ENCODE data around the gene CIDEA. TPM values are rescaled to one million over a fixed set of nuclear protein-coding genes. Genes with fewer than 3 reads are reported as not detected.

CIDEA gene
- total and polyA plus RNA-seq, 9 of the 15 experiments (the other 6 are each of a cell fraction or from before 2014, with no cell fraction given), result not detected

DNA sequence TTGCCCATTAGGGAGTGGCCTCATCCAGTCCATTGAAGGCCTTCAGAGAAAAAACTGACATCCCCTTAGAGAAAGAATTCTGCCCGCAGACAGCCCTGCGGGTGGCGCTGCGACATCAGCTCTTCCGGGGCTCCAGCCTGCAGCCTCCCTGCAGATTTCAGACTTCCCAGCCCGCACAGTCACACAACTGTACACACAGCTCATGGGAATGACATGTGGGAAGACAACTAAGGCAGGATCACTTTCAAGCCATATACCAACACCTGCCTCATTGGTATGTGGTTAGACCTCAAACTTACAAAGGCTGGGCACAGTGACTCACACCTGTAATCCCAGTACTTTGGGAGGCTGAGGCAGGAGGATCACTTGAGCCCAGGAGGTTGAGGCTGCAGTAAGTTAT, 29.1 kb downstream of the CIDEA start (continued):
- TF ChIP-seq TAF1 (IDR thresholded peaks at IDR 0.05; ENCODE audit: control insufficient read depth, extremely low read depth, insufficient read depth, low read length, severe bottlenecking) (no peak), LEF1 (IDR thresholded peaks at IDR 0.05) (no peak), RBM25 (IDR thresholded peaks at IDR 0.05; ENCODE audit: low read depth, low read length, severe bottlenecking) (no peak), ZEB2 (IDR thresholded peaks at IDR 0.05) (no peak), ESRRA (IDR thresholded peaks at IDR 0.05; ENCODE audit: borderline replicate concordance, low read depth) (no peak), TBP (optimal IDR thresholded peaks at IDR 0.05; ENCODE audit: low read depth, low read length) (no peak), ZFP36 (IDR thresholded peaks at IDR 0.05; ENCODE audit: low read depth, low read length, partially characterized antibody) (no peak), ZNF384 (IDR thresholded peaks at IDR 0.05; ENCODE audit: low read depth, low read length) (0 out of 2 replicates have a peak, but pooled peaks have one; percentile 29), ZNF140 (CRISPR knock-in tag; IDR thresholded peaks at IDR 0.05) (no peak), RBM39 (optimal IDR thresholded peaks at IDR 0.05; ENCODE audit: low read depth, low read length) (no peak), RBFOX2 (IDR thresholded peaks at IDR 0.05; ENCODE audit: low read depth, low read length) (no peak), POLR3A (IDR thresholded peaks at IDR 0.05; ENCODE audit: borderline replicate concordance, extremely low read depth, insufficient read depth, insufficient read length) (no peak), NR2C2 (CRISPR knock-in tag; IDR thresholded peaks at IDR 0.05) (no peak), NR2C2 (tag; IDR thresholded peaks at IDR 0.05) (no peak), FOXK1 (CRISPR knock-in tag; IDR thresholded peaks at IDR 0.05; ENCODE audit: borderline replicate concordance) (no peak), POLR2B (IDR thresholded peaks at IDR 0.05; ENCODE audit: low read depth, partially characterized antibody) (no peak), PML (IDR thresholded peaks at IDR 0.05; ENCODE audit: low read length) (no peak), ZNF263 (CRISPR knock-in tag; IDR thresholded peaks at IDR 0.05; ENCODE audit: borderline replicate concordance) (0 out of 2 replicates have a peak, but pooled peaks have one; percentile 30)
- TF ChIP-seq, protein P1, sequence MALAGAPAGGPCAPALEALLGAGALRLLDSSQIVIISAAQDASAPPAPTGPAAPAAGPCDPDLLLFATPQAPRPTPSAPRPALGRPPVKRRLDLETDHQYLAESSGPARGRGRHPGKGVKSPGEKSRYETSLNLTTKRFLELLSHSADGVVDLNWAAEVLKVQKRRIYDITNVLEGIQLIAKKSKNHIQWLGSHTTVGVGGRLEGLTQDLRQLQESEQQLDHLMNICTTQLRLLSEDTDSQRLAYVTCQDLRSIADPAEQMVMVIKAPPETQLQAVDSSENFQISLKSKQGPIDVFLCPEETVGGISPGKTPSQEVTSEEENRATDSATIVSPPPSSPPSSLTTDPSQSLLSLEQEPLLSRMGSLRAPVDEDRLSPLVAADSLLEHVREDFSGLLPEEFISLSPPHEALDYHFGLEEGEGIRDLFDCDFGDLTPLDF (CRISPR knock-in tag; IDR thresholded peaks at IDR 0.05), result no peak
- TF ChIP-seq, protein P2, sequence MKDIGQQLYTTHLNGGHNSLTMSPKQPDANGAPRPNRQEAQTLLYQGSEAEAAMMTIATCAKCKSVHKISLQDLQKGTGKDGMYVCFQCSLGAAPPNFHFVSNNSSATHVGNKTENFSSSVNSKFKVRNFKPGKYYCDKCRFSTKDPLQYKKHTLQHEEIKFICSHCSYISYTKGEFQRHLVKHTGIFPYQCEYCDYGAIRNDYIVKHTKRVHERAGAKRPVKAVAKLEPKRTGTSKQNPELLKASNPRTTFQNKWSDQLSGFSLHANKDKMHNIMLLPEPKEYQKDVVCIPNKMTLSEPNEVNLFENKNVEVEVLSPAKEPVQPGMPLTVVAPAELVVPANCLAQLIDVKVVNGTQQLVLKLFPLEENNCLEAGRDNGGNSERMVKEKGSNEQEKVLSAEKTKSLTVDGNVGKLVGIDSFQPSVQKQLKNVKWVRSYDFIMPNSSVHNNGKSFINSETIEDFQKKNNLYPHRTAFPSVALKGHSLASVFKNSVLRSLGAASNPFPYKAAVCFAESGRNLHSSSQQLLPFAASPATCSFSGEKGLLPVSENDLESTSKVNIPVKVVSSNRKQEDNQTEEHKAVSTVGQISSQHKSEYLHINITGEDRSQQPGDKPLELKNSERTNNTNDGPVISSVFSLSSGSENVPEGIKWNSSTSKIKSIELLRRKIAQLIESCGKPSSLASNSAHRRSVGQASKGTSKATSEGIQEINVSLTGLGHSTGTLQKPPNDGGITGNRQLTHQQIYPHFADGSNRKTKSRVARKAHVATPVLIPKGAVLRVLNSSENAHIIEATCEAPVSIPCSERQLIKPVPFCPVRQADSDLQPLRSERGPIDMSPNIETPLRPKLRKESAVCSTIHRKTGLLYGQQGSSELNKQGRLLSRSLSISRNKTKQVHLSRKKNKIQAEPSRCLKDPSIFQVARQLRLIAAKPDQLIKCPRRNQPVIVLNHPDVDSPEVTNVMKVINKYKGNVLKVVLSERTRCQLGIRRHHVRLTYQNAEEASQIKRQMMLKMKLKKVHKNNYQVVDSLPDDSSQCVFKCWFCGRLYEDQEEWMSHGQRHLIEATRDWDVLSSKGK (CRISPR knock-in tag; IDR thresholded peaks at IDR 0.05), result no peak
- TF ChIP-seq, protein P3, sequence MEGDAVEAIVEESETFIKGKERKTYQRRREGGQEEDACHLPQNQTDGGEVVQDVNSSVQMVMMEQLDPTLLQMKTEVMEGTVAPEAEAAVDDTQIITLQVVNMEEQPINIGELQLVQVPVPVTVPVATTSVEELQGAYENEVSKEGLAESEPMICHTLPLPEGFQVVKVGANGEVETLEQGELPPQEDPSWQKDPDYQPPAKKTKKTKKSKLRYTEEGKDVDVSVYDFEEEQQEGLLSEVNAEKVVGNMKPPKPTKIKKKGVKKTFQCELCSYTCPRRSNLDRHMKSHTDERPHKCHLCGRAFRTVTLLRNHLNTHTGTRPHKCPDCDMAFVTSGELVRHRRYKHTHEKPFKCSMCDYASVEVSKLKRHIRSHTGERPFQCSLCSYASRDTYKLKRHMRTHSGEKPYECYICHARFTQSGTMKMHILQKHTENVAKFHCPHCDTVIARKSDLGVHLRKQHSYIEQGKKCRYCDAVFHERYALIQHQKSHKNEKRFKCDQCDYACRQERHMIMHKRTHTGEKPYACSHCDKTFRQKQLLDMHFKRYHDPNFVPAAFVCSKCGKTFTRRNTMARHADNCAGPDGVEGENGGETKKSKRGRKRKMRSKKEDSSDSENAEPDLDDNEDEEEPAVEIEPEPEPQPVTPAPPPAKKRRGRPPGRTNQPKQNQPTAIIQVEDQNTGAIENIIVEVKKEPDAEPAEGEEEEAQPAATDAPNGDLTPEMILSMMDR (IDR thresholded peaks at IDR 0.05 in 2 of 3, conservative IDR thresholded peaks at IDR 0.05 in 1 of 3; ENCODE audit: insufficient read depth in 2 of 3, low read depth in 1 of 3, low read length in 3 of 3), result peak; percentile 75 to 84 (median 84)
- TF ChIP-seq, protein P4, sequence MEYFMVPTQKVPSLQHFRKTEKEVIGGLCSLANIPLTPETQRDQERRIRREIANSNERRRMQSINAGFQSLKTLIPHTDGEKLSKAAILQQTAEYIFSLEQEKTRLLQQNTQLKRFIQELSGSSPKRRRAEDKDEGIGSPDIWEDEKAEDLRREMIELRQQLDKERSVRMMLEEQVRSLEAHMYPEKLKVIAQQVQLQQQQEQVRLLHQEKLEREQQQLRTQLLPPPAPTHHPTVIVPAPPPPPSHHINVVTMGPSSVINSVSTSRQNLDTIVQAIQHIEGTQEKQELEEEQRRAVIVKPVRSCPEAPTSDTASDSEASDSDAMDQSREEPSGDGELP (CRISPR knock-in tag; IDR thresholded peaks at IDR 0.05; ENCODE audit: borderline replicate concordance), result peak; percentile 33; the same call in 1 of the 2 replicates

Data from K562 (cell line).